ENCODE results near the gene ZNF239. TPM values are rescaled to one million over a fixed set of nuclear protein-coding genes. Genes with fewer than 3 reads are reported as not detected.
"Not testable (repeated sequence)": the region's sequence is repeated elsewhere in the genome, so short reads cannot be mapped to it uniquely, and the experiment has no call there.

The ZNF239 gene
- total RNA-seq, 1 experiment from 2014 or later, result 9.2 TPM

DNA sequence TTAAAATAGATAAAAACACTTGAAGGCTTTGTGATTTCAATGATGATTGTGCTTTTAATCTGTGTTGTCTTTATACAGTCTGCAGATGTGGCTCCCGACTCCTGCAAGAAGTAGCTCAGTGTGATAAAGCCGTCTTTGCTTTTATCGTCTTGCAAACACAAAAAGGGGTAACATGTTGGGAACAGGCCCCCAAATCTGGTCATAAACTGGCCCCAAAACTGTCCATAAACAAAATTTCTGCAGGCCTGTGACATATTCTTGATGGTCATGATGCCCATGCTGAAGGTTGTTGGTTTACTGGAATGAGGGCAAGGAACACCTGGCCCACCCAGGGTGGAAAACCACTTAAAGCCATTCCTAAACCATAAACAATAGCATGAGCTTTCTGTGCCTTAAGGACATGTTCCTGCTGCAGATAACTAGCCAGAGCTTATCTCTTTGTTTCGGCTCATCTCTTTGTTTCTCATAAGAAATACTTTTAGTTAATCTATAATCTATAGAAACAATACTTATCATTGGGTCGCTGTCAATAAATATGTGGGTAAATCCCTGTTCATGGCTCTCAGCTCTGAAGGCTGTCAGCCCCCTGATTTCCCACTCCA is 17.0 kb upstream of the ZNF239 start:
- no peak for DNase-seq
- H3K4me3 ChIP-seq, result no peak overlapping the region

DNA sequence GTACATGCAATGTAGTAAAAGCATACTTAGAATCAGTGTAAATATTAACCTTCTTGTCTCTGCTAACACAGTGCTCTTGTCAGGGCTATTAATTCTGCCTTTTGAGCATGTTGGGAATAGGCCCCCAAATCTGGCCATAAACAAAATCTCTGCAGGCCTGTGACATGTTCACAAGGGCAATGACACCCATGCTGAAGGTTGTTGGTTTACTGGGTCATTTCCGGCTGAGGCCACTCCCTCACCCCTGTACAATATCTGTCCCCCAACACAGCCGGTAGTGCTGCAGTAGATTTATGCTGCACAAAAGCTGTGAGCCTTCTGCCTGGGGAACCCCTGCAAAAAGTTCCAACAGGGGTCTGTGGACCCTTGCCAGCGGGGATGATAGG is 12.3 kb upstream of the ZNF239 start:
- DNase-seq, H3K4me3 ChIP-seq, H3K9me3 ChIP-seq, H3K36me3 ChIP-seq, H3K27me3 ChIP-seq: not testable (repeated sequence)

More for the DNA sequence above, 17.0 kb upstream of the ZNF239 start:
- Histone ChIP-seq H3K36me3 (no peaks in the 10 kb centered on the region), H3K9me3 (peaks cover 6% of the 10 kb centered on the region), H3K27me3 (no peaks in the 10 kb centered on the region)

DNA sequence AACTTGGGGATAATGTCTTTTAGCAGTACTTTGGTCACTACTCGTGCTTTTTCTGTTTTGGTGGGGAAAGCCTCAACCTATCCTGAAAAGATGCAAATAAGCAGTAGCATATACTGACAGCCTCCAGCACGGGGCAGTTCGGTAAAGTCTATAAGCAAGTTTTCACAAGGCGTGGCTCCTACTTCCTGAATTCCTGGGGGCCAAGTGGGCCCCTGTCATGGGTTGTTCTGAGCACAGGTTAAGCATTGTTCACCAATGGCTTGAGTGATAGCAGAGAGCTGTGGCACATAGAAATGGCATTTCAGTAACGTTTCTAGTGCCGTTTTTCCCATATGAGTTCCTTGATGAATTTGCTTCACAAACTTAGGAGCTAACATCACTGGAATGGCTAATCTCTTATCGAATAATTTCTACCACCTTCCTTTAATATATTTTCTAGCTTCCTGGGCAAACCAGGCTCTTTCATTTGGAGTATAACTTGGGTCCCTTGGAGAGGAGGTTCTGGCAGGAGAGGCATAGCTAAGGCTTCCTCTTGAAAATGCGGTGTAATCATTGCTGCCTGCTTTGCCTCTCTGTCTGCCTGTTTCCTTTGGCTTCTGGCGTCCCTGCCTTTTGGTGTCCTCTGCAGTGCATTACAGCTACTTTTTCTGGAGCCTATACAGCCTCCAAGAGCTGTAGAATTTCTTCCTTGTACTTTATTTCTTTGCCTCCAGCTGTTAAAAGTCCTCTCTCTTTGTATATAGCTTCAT is 11.7 kb upstream of the ZNF239 start:
- H3K36me3 ChIP-seq, result no peaks in the 10 kb centered on the region
- no peak for DNase-seq
- H3K9me3 ChIP-seq, result peaks cover 3% of the 10 kb centered on the region; the same call in 1 of the 2 replicates
- no peak overlapping the region for H3K4me3 ChIP-seq
- no peaks in the 10 kb centered on the region for H3K27me3 ChIP-seq

DNA sequence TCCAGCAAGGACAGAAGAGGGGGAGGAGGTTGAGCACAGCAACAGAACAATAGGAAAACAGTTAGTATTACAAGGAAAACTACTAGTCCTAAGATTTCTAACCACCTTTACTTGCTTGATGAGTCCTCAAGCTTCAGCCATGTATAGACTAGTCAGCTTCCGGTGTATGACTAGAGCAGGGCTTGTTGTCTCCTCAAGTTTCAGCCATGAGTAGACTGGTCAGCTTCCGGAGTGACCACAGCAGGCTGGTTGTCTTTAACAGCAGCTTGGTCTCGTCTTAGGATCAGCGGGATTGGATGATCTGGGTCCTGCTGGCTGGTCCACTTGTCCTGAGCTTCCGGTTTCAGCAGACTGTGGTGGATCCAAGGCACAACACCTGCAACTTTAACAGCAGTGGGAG is 10.6 kb upstream of the ZNF239 start:
- H3K4me3 ChIP-seq, result no peak overlapping the region

DNA sequence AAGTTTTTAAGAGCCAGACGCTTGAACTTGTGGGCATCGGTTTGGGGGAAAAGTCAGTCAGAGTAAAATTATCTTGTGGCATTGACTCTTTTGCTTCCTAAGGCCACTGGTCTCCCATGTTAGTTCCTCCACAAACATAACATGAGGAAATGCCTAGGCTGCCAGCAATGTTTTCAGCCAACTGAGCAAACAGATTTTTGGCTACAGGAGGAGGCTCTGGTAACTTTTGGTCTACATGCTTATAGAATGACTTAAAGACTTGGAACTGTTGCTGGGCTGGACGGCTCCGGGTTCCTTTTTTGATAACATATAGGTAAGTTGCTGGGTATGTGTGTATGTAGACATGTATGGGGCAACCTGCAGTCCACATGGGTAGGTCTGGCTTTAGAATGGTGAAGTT is 9.6 kb upstream of the ZNF239 start:
- Histone ChIP-seq H3K27me3 (no peaks in the 10 kb centered on the region), H3K9me3 (peaks cover 4% of the 10 kb centered on the region; the same call in 1 of the 2 replicates), H3K36me3 (no peaks in the 10 kb centered on the region), H3K4me3 (no peak overlapping the region)
- no peak for DNase-seq

More for the DNA sequence above, 10.6 kb upstream of the ZNF239 start:
- peaks cover under 1% of the 10 kb centered on the region; the same call in 1 of the 2 replicates for H3K9me3 ChIP-seq
- H3K27me3 ChIP-seq, result no peaks in the 10 kb centered on the region
- no peaks in the 10 kb centered on the region for H3K36me3 ChIP-seq
- no peak for DNase-seq

DNA sequence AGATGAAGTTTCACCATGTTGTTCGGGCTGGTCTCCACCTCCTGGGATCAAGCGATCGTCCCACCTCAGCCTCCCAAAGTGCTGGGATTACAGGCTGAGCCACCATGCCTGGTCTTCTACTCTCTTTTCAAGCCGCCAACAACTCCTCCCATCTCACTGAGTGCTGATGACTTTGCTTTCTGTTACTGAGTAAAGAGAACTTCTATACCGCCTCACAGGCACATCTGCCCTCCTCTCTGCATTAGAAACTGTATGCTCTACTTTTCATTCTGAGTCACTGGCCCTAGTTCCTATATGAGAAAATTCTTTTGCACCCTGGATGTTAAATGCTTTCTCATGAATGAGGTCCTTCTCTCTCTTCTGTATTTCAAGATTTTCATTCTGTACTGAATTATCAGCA is 2.2 kb upstream of the ZNF239 start:
- no peaks in the 10 kb centered on the region for H3K27me3 ChIP-seq

DNA sequence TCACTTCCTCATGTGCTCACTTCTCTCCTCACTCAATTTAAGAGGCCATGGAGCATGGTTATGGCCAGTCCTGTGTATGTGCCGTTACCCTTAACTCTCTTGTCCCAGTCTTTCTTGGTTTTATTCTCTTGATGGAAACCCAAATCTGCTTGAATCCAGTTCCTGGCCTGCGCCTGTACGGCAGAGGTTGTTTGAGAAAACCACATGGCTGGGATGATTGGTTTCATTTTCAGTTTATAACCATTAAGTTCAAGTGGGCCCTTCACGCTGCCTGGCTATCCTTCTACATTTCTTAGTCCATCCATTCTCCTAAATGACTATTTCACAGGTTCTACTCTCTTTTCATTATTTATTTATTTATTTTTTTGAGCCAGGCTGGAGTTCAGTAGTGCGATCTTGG is 1.6 kb upstream of the ZNF239 start:
- H3K36me3 ChIP-seq, result peaks cover 22% of the 10 kb centered on the region
- no peaks in the 10 kb centered on the region for H3K27me3 ChIP-seq
- no peak overlapping the region for H3K4me3 ChIP-seq
- no peak for DNase-seq
- peaks cover 7% of the 10 kb centered on the region; the same call in 1 of the 2 replicates for H3K9me3 ChIP-seq

More for the DNA sequence above, 2.2 kb upstream of the ZNF239 start:
- no peak for DNase-seq
- Histone ChIP-seq H3K4me3 (no peak overlapping the region), H3K9me3 (peaks cover 7% of the 10 kb centered on the region; the same call in 1 of the 2 replicates), H3K36me3 (peaks cover 16% of the 10 kb centered on the region)

DNA sequence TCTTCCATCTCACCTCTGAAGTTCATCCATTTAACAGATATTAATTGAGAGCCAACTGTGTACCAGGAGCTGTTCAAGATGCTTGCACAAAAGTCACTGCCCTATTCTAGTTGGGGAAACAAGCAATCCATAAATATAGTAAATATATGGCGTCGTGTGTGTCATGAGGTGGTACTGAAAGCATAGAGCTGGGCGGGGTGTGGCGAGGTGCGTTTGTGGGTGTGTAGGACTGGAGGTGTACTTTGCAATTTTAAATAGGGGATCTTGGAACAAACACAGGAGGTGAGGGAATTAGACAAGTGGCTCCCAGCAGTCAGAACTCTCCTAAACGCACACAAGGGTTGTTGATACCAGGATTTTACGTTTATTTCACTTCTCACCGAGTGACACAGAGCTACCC is 490 bp upstream of the ZNF239 start:
- DNase-seq, result no peak

DNA sequence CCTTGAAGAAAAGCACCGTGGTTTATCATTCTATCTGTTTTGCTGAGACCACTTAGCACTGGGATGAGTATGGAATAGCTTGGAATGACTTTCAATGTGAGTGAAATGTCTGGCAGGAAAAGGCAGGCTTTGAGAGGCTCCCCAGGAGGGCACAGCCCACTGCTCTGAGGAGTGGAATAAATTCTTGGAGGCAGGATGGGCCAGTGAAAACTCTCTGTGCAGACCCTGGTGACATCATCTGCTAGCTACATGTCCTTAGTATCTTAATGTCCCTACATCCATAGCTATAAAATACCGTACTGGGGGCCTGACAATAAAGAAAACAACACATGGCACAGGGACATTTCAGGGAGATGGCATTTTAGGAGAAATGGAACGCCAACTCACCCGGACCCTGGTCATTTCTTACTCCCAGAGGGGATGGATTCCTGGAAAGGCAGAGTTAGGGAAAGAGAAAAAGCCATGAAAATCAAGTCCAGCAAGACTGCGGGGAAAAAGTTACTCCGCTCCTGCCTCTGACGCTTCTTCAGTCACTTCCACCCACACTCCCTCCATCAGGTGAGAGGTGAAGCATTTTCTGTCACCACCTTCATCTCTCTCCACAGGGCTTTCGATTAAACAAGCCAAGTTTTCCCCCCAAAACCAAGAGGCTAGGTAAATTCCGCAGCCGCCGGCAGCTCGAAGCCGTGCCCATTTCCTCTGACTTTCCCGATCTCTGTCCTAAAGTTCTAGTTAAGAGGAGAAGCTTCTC is 991 bp downstream of the ZNF239 start:
- DNase-seq, result peak; percentile 26
- H3K4me3 ChIP-seq, result peak overlapping the region; percentile 71
- no peaks in the 10 kb centered on the region for H3K27me3 ChIP-seq
- peaks cover 3% of the 10 kb centered on the region; the same call in 1 of the 2 replicates for H3K9me3 ChIP-seq
- peaks cover 31% of the 10 kb centered on the region for H3K36me3 ChIP-seq

More for the DNA sequence above, 490 bp upstream of the ZNF239 start:
- H3K27me3 ChIP-seq, result no peaks in the 10 kb centered on the region
- peaks cover 28% of the 10 kb centered on the region for H3K36me3 ChIP-seq
- peaks cover 5% of the 10 kb centered on the region; the same call in 1 of the 2 replicates for H3K9me3 ChIP-seq
- peak overlapping the region; percentile 71 for H3K4me3 ChIP-seq

DNA sequence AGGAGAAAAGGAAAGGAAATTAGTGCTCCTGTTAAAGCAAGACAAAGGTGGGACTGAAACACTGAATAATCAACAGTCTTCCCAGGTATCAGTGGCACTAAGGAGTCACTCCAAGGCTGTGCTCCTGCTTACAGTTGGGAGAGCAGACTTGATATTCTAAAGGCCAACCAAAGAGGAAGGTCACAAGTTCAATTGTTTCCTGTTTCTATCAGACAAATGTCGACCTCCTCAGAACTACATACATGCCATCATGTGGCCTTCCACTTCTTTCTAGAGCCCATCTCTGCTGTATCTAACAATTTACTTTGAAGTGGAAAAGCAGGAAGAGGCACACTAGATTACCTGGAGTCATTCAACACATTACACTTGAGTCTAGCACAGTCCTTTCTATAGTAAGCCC is 3.4 kb downstream of the ZNF239 start:
- Histone ChIP-seq H3K9me3 (0 out of 2 replicates have a peak, but pooled peaks cover 3% of the 10 kb centered on the region), H3K4me3 (no peak overlapping the region), H3K36me3 (peaks cover 43% of the 10 kb centered on the region), H3K27me3 (no peaks in the 10 kb centered on the region)
- no peak for DNase-seq

DNA sequence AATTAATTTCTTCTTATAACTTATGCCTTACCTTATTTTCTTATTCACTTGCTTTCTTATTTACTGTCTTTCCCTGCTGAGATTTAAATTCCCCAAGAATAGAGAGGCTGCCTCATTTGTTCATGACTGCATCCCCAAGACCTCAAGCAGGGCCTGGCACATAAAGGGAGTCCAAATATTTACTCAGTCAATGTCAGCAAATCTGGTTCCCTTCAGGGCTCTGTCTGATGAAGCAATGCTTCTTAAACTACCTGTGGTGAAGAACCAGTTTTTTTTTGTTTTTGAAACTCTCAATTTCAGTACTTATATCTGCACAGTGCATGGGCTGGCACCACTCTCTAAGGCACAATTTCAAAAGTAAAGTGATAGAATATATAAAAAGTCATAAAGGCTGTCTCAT is 4.7 kb downstream of the ZNF239 start:
- H3K4me3 ChIP-seq, result no peak overlapping the region
- H3K9me3 ChIP-seq, result no peaks in the 10 kb centered on the region
- no peak for DNase-seq
- no peaks in the 10 kb centered on the region for H3K27me3 ChIP-seq
- peaks cover 51% of the 10 kb centered on the region for H3K36me3 ChIP-seq

DNA sequence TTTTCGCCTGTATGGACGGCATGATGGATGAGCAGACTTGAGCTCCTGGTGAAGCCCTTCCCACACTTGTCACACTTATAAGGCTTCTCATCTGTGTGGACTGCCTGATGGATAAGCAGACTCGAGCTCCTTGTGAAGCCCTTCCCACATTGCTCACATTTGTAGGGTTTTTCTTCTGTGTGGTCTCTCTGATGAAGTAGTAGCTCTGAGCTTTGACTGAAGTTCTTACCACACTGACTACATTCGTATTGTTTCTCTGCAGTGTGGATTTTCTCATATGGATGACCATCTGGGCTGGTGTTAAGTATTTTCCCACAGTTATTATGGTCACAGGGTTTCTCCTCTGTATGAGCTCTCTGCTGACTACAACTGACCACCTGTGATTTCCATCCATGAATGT is 17.2 kb downstream of the ZNF239 start:
- H3K4me3 ChIP-seq, result no peak overlapping the region
- DNase-seq, result no peak
- H3K36me3 ChIP-seq, result peaks cover 45% of the 10 kb centered on the region
- H3K27me3 ChIP-seq, result no peaks in the 10 kb centered on the region
- peaks cover 8% of the 10 kb centered on the region for H3K9me3 ChIP-seq

DNA sequence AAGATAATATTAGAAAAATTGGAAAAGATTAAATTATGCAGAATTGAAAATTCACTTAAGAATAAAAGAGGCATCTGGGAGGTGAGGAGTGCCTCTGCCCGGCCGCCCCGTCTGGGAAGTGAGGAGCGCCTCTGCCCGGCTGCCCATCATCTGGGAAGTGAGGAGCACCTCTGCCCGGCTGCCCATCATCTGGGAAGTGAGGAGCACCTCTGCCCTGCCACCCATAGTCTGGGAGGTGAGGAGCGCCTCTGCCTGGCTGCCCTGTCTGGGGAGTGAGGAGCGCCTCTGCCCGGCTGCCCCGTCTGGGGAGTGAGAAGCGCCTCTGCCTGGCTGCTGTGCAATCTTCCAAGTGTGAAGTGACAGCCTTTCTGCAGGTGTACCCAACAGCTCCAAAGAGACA is 30.7 kb downstream of the ZNF239 start:
- H3K4me3 ChIP-seq, H3K27me3 ChIP-seq, H3K9me3 ChIP-seq, DNase-seq, H3K36me3 ChIP-seq: not testable (repeated sequence)

DNA sequence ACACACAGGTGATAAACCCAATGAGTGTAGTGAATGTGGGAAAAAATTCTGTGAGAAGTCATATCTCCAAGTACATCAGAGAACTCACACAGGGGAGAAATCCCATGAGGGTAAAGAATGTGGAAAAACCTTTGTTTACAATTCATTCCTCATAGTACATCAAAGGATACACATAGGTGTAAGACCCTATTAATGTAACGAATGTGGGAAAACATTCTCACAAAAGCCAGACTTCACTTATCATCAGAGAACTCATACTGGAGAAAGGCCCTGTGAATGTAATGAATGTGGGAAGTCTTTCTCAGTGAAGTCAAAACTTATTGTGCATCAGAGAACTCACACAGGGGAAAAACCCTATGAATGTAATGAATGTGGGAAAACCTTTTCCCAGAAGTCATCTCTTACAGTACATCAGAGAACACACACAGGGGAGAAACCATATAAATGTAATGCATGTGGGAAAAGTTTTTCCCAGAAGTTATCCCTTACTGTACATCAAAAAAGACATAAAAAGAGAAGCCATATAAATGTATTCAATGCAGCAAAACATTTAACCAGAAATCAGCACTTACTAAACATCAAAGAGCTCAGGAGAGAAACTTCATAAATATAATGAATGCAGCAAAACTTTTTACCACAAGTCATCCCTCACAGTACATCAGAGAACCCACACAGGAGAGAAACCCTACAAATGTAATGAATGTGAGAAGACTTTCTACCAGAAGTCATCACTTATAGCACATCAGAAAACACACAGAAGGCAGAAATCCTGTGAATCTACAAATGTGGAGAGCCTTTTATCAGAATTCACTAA is 49.8 kb downstream of the ZNF239 start:
- H3K4me3 ChIP-seq, result no peak overlapping the region
- DNase-seq, result no peak
- no peaks in the 10 kb centered on the region for H3K36me3 ChIP-seq
- no peaks in the 10 kb centered on the region for H3K27me3 ChIP-seq
- peaks cover 35% of the 10 kb centered on the region for H3K9me3 ChIP-seq

Data from MG63 (cell line).